ENCODE measurements around the gene ARHGEF25.

GRCh38 chr12:57590479-57590863 lies 20.8 kb upstream of the ARHGEF25 start:
- no peak for TF ChIP-seq CTCF (IDR thresholded peaks at IDR 0.05)
- no peak for TF ChIP-seq POLR2A (IDR thresholded peaks at IDR 0.05)
